ENCODE data around the gene NDUFAF7. TPM values are rescaled to one million over a fixed set of nuclear protein-coding genes. Genes with fewer than 3 reads are reported as not detected.
"Not testable (repeated sequence)": the region's sequence is repeated elsewhere in the genome, so short reads cannot be mapped to it uniquely, and the experiment has no call there.

The NDUFAF7 gene
- total RNA-seq, 2 donors from 2014 or later: 10.1 to 16.2 TPM

- Histone ChIP-seq H3K27ac (no peak overlapping the region), H3K4me3 (no peak overlapping the region), H3K9me3 (peaks cover 0 to 14% of the 10 kb centered on the region in 2 donors), H3K36me3 (peaks cover 87% of the 10 kb centered on the region), H3K27me3 (no peaks in the 10 kb centered on the region), H3K4me1 (no peaks in the 10 kb centered on the region)
- DNase-seq (ENCODE audit: low spot score): no peak
- no peak for TF ChIP-seq CTCF (IDR thresholded peaks at IDR 0.05)
These were observed 20.2 kb upstream of the NDUFAF7 start for GRCh38 chr2:37211212-37211611.

GRCh38 chr2:37211939-37212338, 19.5 kb upstream of the NDUFAF7 start:
- TF ChIP-seq CTCF (IDR thresholded peaks at IDR 0.05): no peak
- peaks cover 87% of the 10 kb centered on the region for H3K36me3 ChIP-seq
- no peak for DNase-seq (ENCODE audit: low spot score)

GRCh38 chr2:37215250-37215649, 16.2 kb upstream of the NDUFAF7 start:
- DNase-seq (ENCODE audit: low spot score): no peak
- Histone ChIP-seq H3K4me3 (no peak overlapping the region), H3K27me3 (no peaks in the 10 kb centered on the region), H3K36me3 (peaks cover 85% of the 10 kb centered on the region), H3K27ac (peak overlapping the region in 1 of 2 donors; percentile 16), H3K4me1 (no peaks in the 10 kb centered on the region), H3K9me3 (no peaks in the 10 kb centered on the region)
- no peak for TF ChIP-seq CTCF (IDR thresholded peaks at IDR 0.05)

More at GRCh38 chr2:37211939-37212338, 19.5 kb upstream of the NDUFAF7 start:
- Histone ChIP-seq H3K9me3 (peaks cover 0 to 14% of the 10 kb centered on the region in 2 donors), H3K4me1 (no peaks in the 10 kb centered on the region), H3K27ac (no peak overlapping the region), H3K4me3 (no peak overlapping the region), H3K27me3 (no peaks in the 10 kb centered on the region)

GRCh38 chr2:37219046-37219445, 12.4 kb upstream of the NDUFAF7 start:
- Histone ChIP-seq H3K27me3 (no peaks in the 10 kb centered on the region), H3K36me3 (peaks cover 77% of the 10 kb centered on the region), H3K4me3 (no peak overlapping the region), H3K27ac (no peak overlapping the region), H3K9me3 (no peaks in the 10 kb centered on the region), H3K4me1 (no peaks in the 10 kb centered on the region)
- no peak for DNase-seq (ENCODE audit: low spot score)
- TF ChIP-seq CTCF (IDR thresholded peaks at IDR 0.05): no peak

GRCh38 chr2:37223131-37223530, 8.3 kb upstream of the NDUFAF7 start:
- Histone ChIP-seq H3K4me3 (no peak overlapping the region), H3K4me1 (no peaks in the 10 kb centered on the region), H3K27ac (no peak overlapping the region), H3K9me3 (no peaks in the 10 kb centered on the region), H3K27me3 (no peaks in the 10 kb centered on the region), H3K36me3 (peaks cover 53% of the 10 kb centered on the region)
- no peak for DNase-seq (ENCODE audit: low spot score)
- TF ChIP-seq CTCF (IDR thresholded peaks at IDR 0.05): no peak

GRCh38 chr2:37224063-37224462, 7.4 kb upstream of the NDUFAF7 start:
- no peaks in the 10 kb centered on the region for H3K27me3 ChIP-seq
- no peak overlapping the region for H3K4me3 ChIP-seq
- no peaks in the 10 kb centered on the region for H3K9me3 ChIP-seq
- H3K27ac ChIP-seq: no peak overlapping the region
- no peak for TF ChIP-seq CTCF (IDR thresholded peaks at IDR 0.05)
- DNase-seq (ENCODE audit: low spot score): no peak
- peaks cover 0 to under 1% of the 10 kb centered on the region in 2 donors for H3K4me1 ChIP-seq
- H3K36me3 ChIP-seq: peaks cover 51% of the 10 kb centered on the region

GRCh38 chr2:37225129-37225528, 6.3 kb upstream of the NDUFAF7 start:
- peaks cover 0 to 12% of the 10 kb centered on the region in 2 donors for H3K4me1 ChIP-seq
- H3K36me3 ChIP-seq: peaks cover 41% of the 10 kb centered on the region
- H3K27ac ChIP-seq; DNase-seq (ENCODE audit: low spot score); H3K27me3 ChIP-seq; H3K9me3 ChIP-seq; H3K4me3 ChIP-seq: not testable (repeated sequence)
